HEK293 (cell line): ENCODE measurements around the gene SIX2.

ENCODE experiments used
- CTCF ChIA-PET: fragments of 350-600 bp; formaldehyde crosslinking; extraction: SDS; loops from one replicate; lab custom pipeline; 2021; ENCODE audit warnings: antibody characterized with exemption; lab: Yijun Ruan, JAX
- POLR2A ChIA-PET: fragments of 300-600 bp; formaldehyde crosslinking; extraction: SDS; loops from one replicate; lab custom pipeline; 2020; ENCODE audit warnings: antibody characterized with exemption, inconsistent platforms; lab: Yijun Ruan, JAX
- H3K27ac ChIP-seq: fragments of 200-500 bp; sonication (Bioruptor generic); 2 replicates; pipeline ENCODE4 v1.5.1; 2014; ENCODE audit warnings: low read depth, low read length, control low read depth, inconsistent platforms; ENCODE audit errors: extremely low read depth
- H3K36me3 ChIP-seq, 2 experiments: fragments of 200-500 bp in 1 of 2; sonication (Bioruptor generic) in 1 of 2; 1 replicate in 1 of 2; 2 replicates in 1 of 2; pipeline ENCODE4 v1.5.1; 2014 to 2017; ENCODE audit warnings: inconsistent platforms in 2 of 2, low read length in 2 of 2; ENCODE audit not compliant: control insufficient read depth in 2 of 2, insufficient read depth in 1 of 2
- H3K4me1 ChIP-seq: fragments of 200-500 bp; sonication (Bioruptor generic); 2 replicates; pipeline ENCODE4 v1.5.1; 2014; ENCODE audit warnings: mild to moderate bottlenecking, low read length, inconsistent platforms; ENCODE audit not compliant: control insufficient read depth, insufficient read depth
- H3K4me3 ChIP-seq: 2 replicates; pipeline ENCODE4 v1.5.1; 2011; ENCODE audit warnings: low read depth, mild to moderate bottlenecking, control low read depth, low read length, moderate library complexity
- H3K9me3 ChIP-seq: fragments of 200-500 bp; sonication (Bioruptor generic); 2 replicates; pipeline ENCODE4 v1.5.1; 2014; ENCODE audit warnings: low read depth, low read length, inconsistent platforms; ENCODE audit not compliant: control insufficient read depth, insufficient read depth
- CTCF ChIP-seq: fragments of 450-650 bp; formaldehyde crosslinking; IDR thresholded peaks from 2 replicates; pipeline ENCODE4 v1.5.1; 2016; ENCODE audit warnings: missing biosample characterization, missing genetic modification characterization
- KLF16 ChIP-seq: fragments of 450-650 bp; formaldehyde crosslinking; IDR thresholded peaks from 2 replicates; pipeline ENCODE4 v1.5.1; 2017; ENCODE audit warnings: missing biosample characterization, missing genetic modification characterization
- MZF1 ChIP-seq: fragments of 450-650 bp; formaldehyde crosslinking; IDR thresholded peaks from 2 replicates; pipeline ENCODE4 v1.5.1; 2017; ENCODE audit warnings: missing biosample characterization, missing genetic modification characterization, borderline replicate concordance
- RBAK ChIP-seq: fragments of 450-650 bp; formaldehyde crosslinking; IDR thresholded peaks from 2 replicates; pipeline ENCODE4 v1.5.1; 2016; ENCODE audit warnings: missing biosample characterization, missing genetic modification characterization
- ZBTB11 ChIP-seq: fragments of 450-650 bp; formaldehyde crosslinking; conservative IDR thresholded peaks from 2 replicates; pipeline ENCODE4 v1.5.1; 2016; ENCODE audit warnings: low read depth, missing biosample characterization, missing genetic modification characterization
- ZBTB20 ChIP-seq: fragments of 450-650 bp; formaldehyde crosslinking; IDR thresholded peaks from 2 replicates; pipeline ENCODE4 v1.5.1; 2016; ENCODE audit warnings: missing biosample characterization, missing genetic modification characterization
- ZBTB48 ChIP-seq: fragments of 450-650 bp; formaldehyde crosslinking; IDR thresholded peaks from 2 replicates; pipeline ENCODE4 v1.5.1; 2016; ENCODE audit warnings: missing biosample characterization, missing genetic modification characterization
- ZNF146 ChIP-seq: fragments of 450-650 bp; formaldehyde crosslinking; IDR thresholded peaks from 2 replicates; pipeline ENCODE4 v1.5.1; 2016; ENCODE audit warnings: missing biosample characterization, missing genetic modification characterization
- ZNF16 ChIP-seq: fragments of 450-650 bp; formaldehyde crosslinking; IDR thresholded peaks from 2 replicates; pipeline ENCODE4 v1.5.1; 2016; ENCODE audit warnings: low read depth, missing biosample characterization, missing genetic modification characterization
- ZNF19 ChIP-seq: fragments of 450-650 bp; formaldehyde crosslinking; IDR thresholded peaks from 2 replicates; pipeline ENCODE4; 2016; ENCODE audit warnings: missing biosample characterization, missing genetic modification characterization, low read depth
- ZNF24 ChIP-seq: fragments of 450-650 bp; formaldehyde crosslinking; IDR thresholded peaks from 2 replicates; pipeline ENCODE4 v1.5.1; 2016; ENCODE audit warnings: missing biosample characterization, missing genetic modification characterization
- ZNF274 ChIP-seq, 2 experiments: fragments of 200-500 bp in 1 of 2; fragments of 450-650 bp in 1 of 2; sonication (Bioruptor generic) in 1 of 2; formaldehyde crosslinking in 1 of 2; IDR thresholded peaks; 2 replicates each; pipeline versions ENCODE4 v1.5.1 to v1.6.1; 2014 to 2016; ENCODE audit warnings: borderline replicate concordance in 1 of 2, inconsistent platforms in 1 of 2, low read length in 1 of 2, missing biosample characterization in 1 of 2, missing genetic modification characterization in 1 of 2
- ZNF292 ChIP-seq: fragments of 450-650 bp; formaldehyde crosslinking; IDR thresholded peaks from 2 replicates; pipeline ENCODE4 v1.5.1; 2016; ENCODE audit warnings: low read depth, missing biosample characterization, missing genetic modification characterization, borderline replicate concordance
- ZNF341 ChIP-seq: fragments of 450-650 bp; formaldehyde crosslinking; IDR thresholded peaks from 2 replicates; pipeline ENCODE4; 2016; ENCODE audit warnings: low read depth, missing biosample characterization, missing genetic modification characterization
- ZNF398 ChIP-seq: fragments of 450-650 bp; formaldehyde crosslinking; IDR thresholded peaks from 2 replicates; pipeline ENCODE4 v1.5.1; 2017; ENCODE audit warnings: missing biosample characterization, missing genetic modification characterization
- ZNF549 ChIP-seq: fragments of 450-650 bp; IDR thresholded peaks from 2 replicates; pipeline ENCODE4 v1.5.1; 2018; ENCODE audit warnings: missing biosample characterization, missing genetic modification characterization, mild to moderate bottlenecking, inconsistent platforms, moderate library complexity
- ZNF571 ChIP-seq: fragments of 450-650 bp; formaldehyde crosslinking; IDR thresholded peaks from 2 replicates; pipeline ENCODE4 v1.5.0; 2017; ENCODE audit warnings: missing biosample characterization, missing genetic modification characterization
- ZNF776 ChIP-seq: fragments of 450-650 bp; formaldehyde crosslinking; IDR thresholded peaks from 2 replicates; pipeline ENCODE4 v1.5.0; 2017; ENCODE audit warnings: missing biosample characterization, missing genetic modification characterization, borderline replicate concordance
- ZSCAN30 ChIP-seq: fragments of 450-650 bp; IDR thresholded peaks from 2 replicates; pipeline ENCODE4 v1.5.1; 2018; ENCODE audit warnings: missing biosample characterization, mild to moderate bottlenecking, missing genetic modification characterization, moderate library complexity

SIX2 gene

GRCh38 chr2:44999540-44999939, 9.7 kb downstream of the SIX2 start (continued):
- TF ChIP-seq ZNF292 (tag by site-specific recombination): no peak
- TF ChIP-seq ZNF341 (tag by site-specific recombination): no peak

GRCh38 chr2:44997963-44998362, 11.3 kb downstream of the SIX2 start:
- POLR2A ChIA-PET: interaction anchor here (1.3 kb wide), 1 partner anchor 11 kb away, joined by 5 read pairs; the partner anchor contains the start of gene SIX2
- CTCF ChIA-PET: interaction anchor here (0.6 kb wide), 1 partner anchor 519 kb away, joined by 3 read pairs; no protein-coding TSS in a partner anchor
- TF ChIP-seq ZNF274 (IDR thresholded peaks at IDR 0.05; ENCODE audit: low read length): no peak
- TF ChIP-seq ZNF274 (tag by site-specific recombination; IDR thresholded peaks at IDR 0.05; ENCODE audit: borderline replicate concordance): no peak
- no peak for TF ChIP-seq ZNF19 (tag by site-specific recombination)
- no peak for TF ChIP-seq ZNF398
- TF ChIP-seq ZNF549 (tag by site-specific recombination): no peak
- no peak for TF ChIP-seq ZNF24
- no peak for TF ChIP-seq CTCF (tag by site-specific recombination)
- no peak for TF ChIP-seq RBAK (tag by site-specific recombination)
- Histone ChIP-seq H3K9me3 (no peaks in the 10 kb centered on the region), H3K27ac (no peak overlapping the region), H3K36me3 (no peaks in the 10 kb centered on the region), H3K4me3 (no peak overlapping the region), H3K4me1 (no peaks in the 10 kb centered on the region)

GRCh38 chr2:44996356-44996755, 12.9 kb downstream of the SIX2 start:
- TF ChIP-seq ZBTB48: no peak
- no peak for TF ChIP-seq ZBTB11 (tag by site-specific recombination)
- TF ChIP-seq ZSCAN30 (tag by site-specific recombination): no peak
- TF ChIP-seq ZNF776 (tag by site-specific recombination): no peak
- TF ChIP-seq MZF1 (tag by site-specific recombination): no peak
- TF ChIP-seq KLF16: no peak
- TF ChIP-seq ZBTB20: no peak
- TF ChIP-seq ZNF571 (tag by site-specific recombination): no peak
- TF ChIP-seq ZNF146 (tag by site-specific recombination): no peak
- no peak for TF ChIP-seq ZNF16 (tag by site-specific recombination)
- no peak overlapping the region for H3K27ac ChIP-seq
- H3K36me3 ChIP-seq: no peaks in the 10 kb centered on the region
- CTCF ChIA-PET: interaction anchor here (0.6 to 0.7 kb wide), 2 partner anchors 498 to 532 kb away, joined by 3 to 6 read pairs; no protein-coding TSS in a partner anchor
- no peak overlapping the region for H3K4me3 ChIP-seq
- H3K4me1 ChIP-seq: no peaks in the 10 kb centered on the region
- H3K9me3 ChIP-seq: no peaks in the 10 kb centered on the region
- POLR2A ChIA-PET: interaction anchor here (0.7 kb wide), 1 partner anchor 11 kb away, joined by 3 read pairs; no protein-coding TSS in a partner anchor
